Natural killer cell (primary cell): ENCODE data around the gene UMOD. TPM values are rescaled to one million over a fixed set of nuclear protein-coding genes. Genes with fewer than 3 reads are reported as not detected.

Source experiments
- ATAC-seq, 3 donors: fragments of 150-1000 bp in 2 of 3; fragments of 200-7000 bp in 1 of 3; cut with Tn5 transposase; 1 replicate in 1 of 3; 2 replicates in 2 of 3; pipeline ENCODE4 v1.10.0; 2021; ENCODE audit warnings: mild to moderate bottlenecking in 2 of 3, moderate library complexity in 2 of 3
- DNase-seq, 2 donors: peaks; one replicate each; pipeline versions ENCODE4 v3.0.0 to v3.0.0-alpha.2; 2013 to 2021; ENCODE audit warnings: mixed read lengths in 1 of 2
- H3K27ac ChIP-seq: one replicate; pipeline ENCODE4 v1.5.1; 2013; ENCODE audit warnings: mild to moderate bottlenecking, low read length
- H3K27me3 ChIP-seq: one replicate; pipeline ENCODE4 v1.6.1; 2013; ENCODE audit warnings: low read length; ENCODE audit not compliant: control insufficient read depth, insufficient read depth
- H3K36me3 ChIP-seq: one replicate; pipeline ENCODE4 v1.6.1; 2013; ENCODE audit warnings: low read length; ENCODE audit not compliant: control insufficient read depth, insufficient read depth
- H3K4me1 ChIP-seq: one replicate; pipeline ENCODE4 v1.6.1; 2013; ENCODE audit warnings: low read length; ENCODE audit not compliant: control insufficient read depth, insufficient read depth
- H3K4me3 ChIP-seq: one replicate; pipeline ENCODE4 v1.5.1; 2013; ENCODE audit warnings: low read length
- H3K9me3 ChIP-seq: one replicate; pipeline ENCODE4 v1.6.1; 2013; ENCODE audit warnings: low read length; ENCODE audit not compliant: control insufficient read depth, insufficient read depth
- H3K27ac Mint-ChIP-seq, 2 donors: one replicate each; pipeline ENCODE4 v1.8.0; 2022; ENCODE audit warnings: mild to moderate bottlenecking in 2 of 2, mixed read lengths in 2 of 2, moderate library complexity in 1 of 2
- H3K27me3 Mint-ChIP-seq, 2 donors: one replicate each; pipeline ENCODE4 v1.8.0; 2022; ENCODE audit warnings: low read depth in 2 of 2, mixed read lengths in 2 of 2
- H3K36me3 Mint-ChIP-seq: one replicate; pipeline ENCODE4 v1.8.0; 2022; ENCODE audit warnings: mixed read lengths
- H3K4me1 Mint-ChIP-seq, 2 donors: one replicate each; pipeline ENCODE4 v1.8.0; 2022; ENCODE audit warnings: mixed read lengths in 2 of 2
- H3K4me3 Mint-ChIP-seq: one replicate; pipeline ENCODE4 v1.8.0; 2022; ENCODE audit warnings: mild to moderate bottlenecking, moderate library complexity, mixed read lengths
- H3K9me3 Mint-ChIP-seq, 2 donors: one replicate each; pipeline ENCODE4 v1.8.0; 2022; ENCODE audit warnings: mixed read lengths in 2 of 2
- CTCF ChIP-seq: fragments of 200-600 bp; IDR thresholded peaks from one replicate; pipeline ENCODE4 v1.8.0; 2022; ENCODE audit warnings: antibody characterized with exemption
- WGBS: methylation state at CpG from one replicate; pipeline ENCODE4 v1.1.7; 2013; ENCODE audit warnings: missing lambda C conversion rate; ENCODE audit not compliant: insufficient coverage; 5-methylcytosine and 5-hydroxymethylcytosine counted together
- intact Hi-C: fragments of 100-400 bp; cut with micrococcal nuclease; formaldehyde crosslinking; loops from one replicate; pipeline ENCODE4 v1.14.2; 2022
- total RNA-seq, 4 donors: library from RNA; stranded (reverse); fragments of 120-200 nt in 1 of 4; gene quantifications; one replicate each; pipeline versions ENCODE4 v1.2.3 to v1.2.4, GENCODE V29; 2013 to 2022

UMOD gene
- total RNA-seq, 3 donors from 2014 or later (not counting 1 experiment from before 2014, with no cell fraction given): not detected

- Mint-ChIP-seq H3K27ac (no peak overlapping the region), H3K9me3 (no peaks in the 10 kb centered on the region), H3K4me1 (no peaks in the 10 kb centered on the region), H3K27me3 (no peaks in the 10 kb centered on the region), H3K36me3 (no peaks in the 10 kb centered on the region), H3K4me3 (no peak overlapping the region)
- Histone ChIP-seq H3K36me3 (no peaks in the 10 kb centered on the region), H3K4me3 (no peak overlapping the region), H3K4me1 (no peaks in the 10 kb centered on the region), H3K9me3 (no peaks in the 10 kb centered on the region), H3K27me3 (no peaks in the 10 kb centered on the region), H3K27ac (no peak overlapping the region)
- WGBS: 68% methylated on average over 11 of the region's 11 CpGs
- intact Hi-C loops: no loop called here
- no peak for TF ChIP-seq CTCF
- ATAC-seq (no peak), DNase-seq (no peak)
Measured at GRCh38 chr16:20310421-20311395, 41.8 kb downstream of the UMOD start.

- no peaks in the 10 kb centered on the region for H3K4me1 ChIP-seq
- H3K36me3 ChIP-seq: no peaks in the 10 kb centered on the region
- H3K9me3 ChIP-seq: no peaks in the 10 kb centered on the region
- no peak overlapping the region for H3K4me3 ChIP-seq
- H3K27ac ChIP-seq: no peak overlapping the region
- H3K27ac Mint-ChIP-seq: no peak overlapping the region
- no peak overlapping the region for H3K4me3 Mint-ChIP-seq
- DNase-seq: no peak
- ATAC-seq: no peak
- H3K4me1 Mint-ChIP-seq: no peaks in the 10 kb centered on the region
- TF ChIP-seq CTCF: no peak
- no peaks in the 10 kb centered on the region for H3K27me3 ChIP-seq
- H3K27me3 Mint-ChIP-seq: no peaks in the 10 kb centered on the region
- H3K9me3 Mint-ChIP-seq: no peaks in the 10 kb centered on the region
- intact Hi-C loops: no loop called here
- H3K36me3 Mint-ChIP-seq: no peaks in the 10 kb centered on the region
- 95% methylated on average over 6 of the region's 6 CpGs for WGBS
Measured at GRCh38 chr16:20309786-20310185, 42.7 kb downstream of the UMOD start.

- no peak for TF ChIP-seq CTCF
- Histone ChIP-seq H3K4me3 (no peak overlapping the region), H3K36me3 (no peaks in the 10 kb centered on the region), H3K27me3 (no peaks in the 10 kb centered on the region), H3K27ac (no peak overlapping the region), H3K9me3 (no peaks in the 10 kb centered on the region), H3K4me1 (no peaks in the 10 kb centered on the region)
- no peaks in the 10 kb centered on the region for H3K9me3 Mint-ChIP-seq
- 82% methylated on average over 3 of the region's 4 CpGs for WGBS
- H3K27me3 Mint-ChIP-seq: no peaks in the 10 kb centered on the region
- H3K4me1 Mint-ChIP-seq: no peaks in the 10 kb centered on the region
- no peaks in the 10 kb centered on the region for H3K36me3 Mint-ChIP-seq
- no peak for DNase-seq
- no peak overlapping the region for H3K4me3 Mint-ChIP-seq
- ATAC-seq: no peak
- intact Hi-C loops: no loop called here
- no peak overlapping the region for H3K27ac Mint-ChIP-seq
Measured at GRCh38 chr16:20308801-20309590, 43.5 kb downstream of the UMOD start.
